ENCODE results near the gene XKR7.

The XKR7 gene

GRCh38 chr20:31945319-31945718, 22.6 kb upstream of the XKR7 start:
- DNase-seq (ENCODE audit: low spot score): no peak

DNA sequence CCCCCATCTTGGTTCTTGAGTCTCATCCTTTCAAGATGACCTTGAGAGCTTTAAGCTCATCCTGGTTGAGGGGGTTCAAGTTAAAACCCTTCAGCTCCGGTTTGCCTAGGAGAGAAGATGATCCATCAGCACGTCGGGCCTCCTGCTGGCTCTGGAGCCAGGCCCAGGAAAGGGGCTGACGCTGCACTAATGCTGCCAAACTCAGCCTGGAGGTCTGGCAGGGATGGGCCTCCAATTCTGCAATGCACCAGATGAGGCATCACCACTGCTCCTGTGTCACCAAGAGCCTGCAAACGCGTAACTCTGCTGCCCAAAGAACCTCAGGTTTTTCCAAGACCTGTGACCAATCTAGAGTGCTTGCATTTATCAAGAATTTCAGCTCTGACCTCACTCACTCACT, 22.2 kb upstream of the XKR7 start:
- DNase-seq (ENCODE audit: low spot score): no peak

GRCh38 chr20:31948008-31948407, 19.9 kb upstream of the XKR7 start:
- no peak for DNase-seq (ENCODE audit: low spot score)

DNA sequence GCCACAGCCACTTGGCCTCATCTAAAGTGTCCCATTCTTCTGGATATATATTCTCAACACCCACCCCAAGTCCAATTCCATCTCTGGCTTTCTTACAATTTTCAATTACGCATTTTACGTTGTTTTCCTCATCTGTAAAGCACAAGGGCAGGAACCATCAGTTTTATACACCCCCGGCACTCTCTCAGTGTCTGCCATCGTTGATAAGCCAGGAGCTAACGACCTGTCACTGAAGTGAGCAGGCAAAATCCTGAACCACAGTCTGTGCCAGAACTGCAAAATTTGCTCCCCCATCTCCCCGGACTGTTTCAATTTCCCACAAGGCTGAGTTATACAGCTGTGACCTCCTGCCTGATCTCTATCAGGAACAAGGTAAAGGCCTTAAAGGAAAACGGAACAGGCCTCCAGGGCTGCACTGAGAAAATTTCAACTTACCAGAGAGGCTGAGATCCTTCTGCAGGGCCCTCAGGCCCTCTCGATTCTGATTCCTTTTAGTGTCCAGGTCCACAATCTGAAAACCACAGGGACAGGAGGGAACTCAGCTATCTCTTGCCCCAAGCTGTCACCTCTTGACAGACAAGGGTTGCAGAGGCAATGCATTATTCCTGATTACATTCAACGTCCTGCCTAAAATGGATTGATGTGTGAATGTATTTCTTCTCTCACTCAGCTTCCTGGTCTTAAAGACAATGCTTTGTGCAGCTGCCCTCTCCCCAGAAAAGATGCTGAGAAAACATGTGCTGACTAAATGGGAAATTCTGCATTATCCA, 17.9 kb upstream of the XKR7 start:
- DNase-seq (ENCODE audit: low spot score): peak; percentile 54

DNA sequence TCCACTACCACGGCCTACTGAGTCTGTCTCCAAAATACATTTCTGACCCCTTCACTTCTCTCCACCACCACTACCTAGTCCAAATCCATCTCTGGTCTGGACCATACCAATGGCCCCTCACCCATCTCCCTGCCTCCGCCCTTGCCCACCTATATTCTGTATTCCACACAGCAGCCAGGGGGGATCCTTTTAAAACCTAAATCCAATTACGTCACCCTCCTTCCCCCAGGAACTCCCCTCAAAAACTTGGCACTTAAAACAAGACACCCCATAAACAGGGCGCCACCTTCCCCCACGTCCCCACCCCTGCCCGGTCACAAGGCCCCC, 16.8 kb upstream of the XKR7 start:
- DNase-seq (ENCODE audit: low spot score): no peak

DNA sequence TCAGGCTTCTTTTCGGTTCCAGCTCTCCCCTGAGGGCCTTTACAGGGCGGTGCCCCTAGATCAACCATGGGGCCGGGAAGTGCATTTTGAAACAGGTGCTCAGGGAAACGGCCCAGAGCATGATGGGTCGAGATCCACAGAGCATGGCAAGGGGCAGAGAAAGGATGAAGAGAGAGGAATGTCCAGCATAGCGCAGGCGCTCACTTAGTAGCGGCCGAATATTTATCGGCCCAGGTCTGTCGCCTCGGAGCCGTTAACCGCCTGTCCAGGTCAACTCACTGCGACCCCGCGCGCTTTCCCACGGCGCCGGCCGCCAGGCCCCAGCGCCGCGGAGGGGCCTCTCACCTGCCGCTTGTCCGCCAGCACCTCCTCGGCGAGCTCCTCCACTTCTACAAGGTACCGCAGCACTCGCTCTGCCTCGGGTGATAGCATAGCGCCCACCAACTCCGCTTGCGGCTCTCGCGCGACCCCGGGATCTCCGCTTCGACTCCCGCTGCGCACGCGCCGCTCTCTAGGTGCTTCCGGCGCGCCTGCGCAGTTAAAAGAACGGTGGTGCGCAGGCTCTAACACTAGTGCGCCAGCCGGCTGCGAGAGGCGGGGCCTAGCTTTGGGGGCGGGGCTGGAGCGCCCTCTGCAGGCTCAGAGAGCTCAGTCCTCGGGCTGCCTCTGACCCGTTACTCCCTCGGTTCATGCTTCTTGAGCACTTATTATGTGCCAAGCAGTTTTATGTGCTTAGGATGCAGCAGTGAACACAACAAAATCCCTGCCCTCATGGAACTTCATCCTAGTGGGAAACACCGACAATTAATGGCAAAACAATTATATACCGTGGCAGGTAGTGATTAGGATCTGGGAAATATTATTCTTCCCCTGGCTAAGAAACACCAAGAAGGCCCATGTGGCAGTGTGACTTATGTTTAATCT, 16.2 kb upstream of the XKR7 start, which contains the start of gene PDRG1:
TSS of gene PDRG1 (minus strand) at position 517 of the 924 bp plus-strand sequence. CDS start at position 432, 85 bp downstream.
- peak; percentile 96 for DNase-seq (ENCODE audit: low spot score)

DNA sequence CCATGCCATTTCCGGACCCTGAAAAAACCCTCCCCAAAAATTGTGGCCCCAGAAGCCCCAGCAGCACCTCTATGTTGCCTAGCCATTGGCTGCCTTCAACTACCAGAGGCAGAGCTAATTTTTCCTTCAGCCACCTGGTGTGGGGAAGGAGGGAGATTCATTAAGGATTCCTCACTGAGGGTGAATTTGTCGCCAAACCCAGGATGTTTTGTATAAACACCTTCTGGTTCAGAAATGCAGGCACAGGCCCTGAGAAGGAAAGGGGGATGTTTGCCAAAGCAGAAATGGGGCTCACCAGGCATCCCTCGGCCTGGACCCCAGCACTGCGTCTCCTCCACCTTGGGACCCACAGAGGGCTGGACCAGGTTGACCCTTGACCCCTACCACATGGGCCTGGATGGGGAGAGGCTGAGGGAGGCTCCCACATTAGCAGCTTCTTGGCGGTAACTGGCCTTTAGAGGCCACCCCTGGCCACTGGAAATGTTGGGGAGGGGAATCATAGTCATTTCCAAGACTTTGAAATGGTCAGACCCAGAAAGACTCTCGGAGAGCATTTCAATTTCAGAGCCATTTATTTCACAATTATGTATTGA, 14.3 kb upstream of the XKR7 start:
- no peak for DNase-seq (ENCODE audit: low spot score)

DNA sequence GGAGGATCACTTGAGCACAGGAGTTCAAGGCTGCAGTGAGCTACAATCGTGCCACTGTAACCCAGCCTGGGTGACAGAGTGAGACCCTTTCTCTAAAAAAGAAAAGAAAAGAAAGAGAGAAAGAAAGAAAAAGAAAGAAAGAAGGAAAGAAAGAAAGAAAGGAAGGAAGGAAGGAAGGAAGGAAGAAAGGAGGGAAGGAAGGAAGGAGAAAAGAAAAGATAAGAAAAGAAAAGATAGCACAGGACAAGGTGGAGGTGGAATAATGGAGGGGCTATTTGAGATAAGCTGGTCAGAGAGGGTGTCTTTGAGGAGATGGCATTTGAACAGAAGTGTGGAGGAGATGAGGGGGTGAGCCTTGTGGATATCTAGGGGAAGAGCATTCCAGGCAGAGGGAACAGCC, 13.5 kb upstream of the XKR7 start:
- no peak for DNase-seq (ENCODE audit: low spot score)

GRCh38 chr20:31956556-31957526, 11.1 kb upstream of the XKR7 start:
- no peak for DNase-seq (ENCODE audit: low spot score)

GRCh38 chr20:31962761-31963160, 5.2 kb upstream of the XKR7 start:
- no peak for DNase-seq (ENCODE audit: low spot score)

- no peak for DNase-seq (ENCODE audit: low spot score)
Observed at GRCh38 chr20:31963889-31964288, 4.1 kb upstream of the XKR7 start.

DNA sequence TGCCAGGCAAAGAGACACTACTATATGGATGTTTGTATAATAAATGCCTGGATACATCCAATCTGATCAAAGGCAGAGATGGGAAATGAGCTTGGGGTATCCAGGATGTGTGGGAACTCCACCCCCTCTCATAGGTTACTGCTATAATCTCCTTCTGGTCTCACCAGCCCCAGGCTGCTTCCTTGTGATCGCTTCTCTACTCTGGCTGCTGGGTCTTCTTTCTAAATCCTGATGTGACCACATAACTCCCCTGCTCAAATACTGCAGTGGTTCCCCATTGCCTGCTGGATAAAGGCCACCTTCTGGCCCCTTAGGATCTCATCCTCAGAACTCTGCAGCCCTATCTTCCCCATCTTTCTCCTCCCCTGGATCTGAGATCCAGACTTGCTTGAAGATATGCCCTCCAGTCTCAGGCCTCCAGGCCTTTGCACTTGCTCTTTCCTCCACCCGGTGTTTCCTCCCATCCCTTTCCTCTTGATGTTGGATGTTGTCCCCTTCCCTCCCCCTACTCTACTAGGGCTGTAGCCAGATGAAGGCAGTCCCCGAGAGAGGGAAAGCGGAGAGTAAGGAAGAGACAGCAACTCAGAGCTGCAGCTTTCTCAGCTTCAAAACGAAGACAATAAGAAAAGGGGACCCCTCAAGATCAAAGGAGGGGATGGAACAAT, 828 bp upstream of the XKR7 start:
- no peak for DNase-seq (ENCODE audit: low spot score)

DNA sequence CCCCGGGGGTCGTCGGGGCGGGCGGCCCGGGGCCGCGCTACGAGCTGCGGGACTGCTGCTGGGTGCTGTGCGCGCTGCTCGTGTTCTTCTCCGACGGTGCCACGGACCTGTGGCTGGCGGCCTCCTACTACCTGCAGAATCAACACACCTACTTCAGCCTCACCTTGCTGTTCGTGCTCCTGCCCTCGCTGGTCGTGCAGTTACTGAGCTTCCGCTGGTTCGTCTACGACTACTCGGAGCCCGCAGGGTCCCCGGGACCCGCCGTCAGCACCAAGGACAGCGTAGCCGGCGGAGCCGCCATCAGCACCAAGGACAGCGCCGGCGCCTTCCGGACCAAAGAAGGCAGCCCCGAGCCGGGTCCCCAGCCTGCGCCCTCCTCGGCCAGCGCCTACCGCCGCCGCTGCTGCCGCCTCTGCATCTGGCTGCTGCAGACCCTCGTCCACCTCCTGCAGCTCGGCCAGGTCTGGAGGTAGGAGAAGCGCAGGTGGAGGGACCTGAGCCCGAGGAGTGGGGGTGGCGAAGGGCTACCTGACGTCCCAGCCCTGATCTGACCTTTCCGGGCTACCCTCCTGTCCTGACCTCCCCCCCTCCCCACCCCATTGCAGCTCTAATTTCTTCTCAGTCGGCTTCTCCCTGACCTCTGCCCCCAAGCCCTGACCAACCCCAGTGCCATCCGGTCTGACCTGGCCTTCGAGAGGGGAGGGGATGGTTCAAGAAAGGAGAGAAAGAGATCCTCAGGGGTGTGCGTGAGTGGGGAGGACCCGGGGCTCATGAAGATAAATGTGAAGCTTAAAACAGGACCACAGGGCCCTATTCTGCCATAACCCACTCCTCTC, 558 bp downstream of the XKR7 start:
- DNase-seq (ENCODE audit: low spot score): peak; percentile 45

DNA sequence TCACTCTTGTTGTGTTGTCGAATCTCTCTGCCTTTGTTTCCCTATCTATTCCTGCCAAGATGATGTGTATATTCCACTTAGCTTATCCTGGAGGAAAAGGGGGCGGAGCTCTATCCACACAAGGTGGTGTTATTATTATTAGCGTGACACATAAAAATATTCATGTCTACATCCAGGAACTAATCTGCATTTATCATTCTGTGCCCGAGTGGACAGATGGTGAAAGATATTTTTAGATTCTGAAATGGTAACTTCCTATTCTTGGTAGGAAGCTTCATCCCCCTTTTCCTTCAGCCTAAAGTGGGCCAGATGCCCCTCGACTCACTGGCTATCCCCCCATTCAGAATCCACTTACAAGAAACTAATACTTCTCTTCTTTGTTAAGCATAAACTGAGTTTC, 2.0 kb downstream of the XKR7 start:
- no peak for DNase-seq (ENCODE audit: low spot score)

- DNase-seq (ENCODE audit: low spot score): no peak
Observed at GRCh38 chr20:31972471-31973021, 4.6 kb downstream of the XKR7 start.

DNA sequence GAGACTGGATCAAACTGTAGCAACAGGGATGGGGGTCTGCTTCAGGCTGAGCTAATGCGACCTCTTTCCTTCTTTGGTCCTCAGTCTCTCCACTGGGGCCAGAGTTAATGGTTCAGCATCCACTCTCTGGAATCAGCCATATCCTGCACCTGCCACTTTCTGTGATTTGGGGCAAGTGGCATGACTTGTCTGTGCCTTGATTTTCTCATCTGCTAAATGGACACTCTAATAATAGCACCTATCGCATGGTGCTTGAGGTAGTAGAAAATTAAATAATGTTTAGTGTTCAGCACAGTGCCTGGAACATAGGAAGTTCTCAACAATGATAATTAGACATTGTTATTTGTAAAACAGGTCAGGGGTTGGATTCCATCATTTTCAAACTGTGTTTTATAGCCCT, 6.3 kb downstream of the XKR7 start:
- no peak for DNase-seq (ENCODE audit: low spot score)

DNA sequence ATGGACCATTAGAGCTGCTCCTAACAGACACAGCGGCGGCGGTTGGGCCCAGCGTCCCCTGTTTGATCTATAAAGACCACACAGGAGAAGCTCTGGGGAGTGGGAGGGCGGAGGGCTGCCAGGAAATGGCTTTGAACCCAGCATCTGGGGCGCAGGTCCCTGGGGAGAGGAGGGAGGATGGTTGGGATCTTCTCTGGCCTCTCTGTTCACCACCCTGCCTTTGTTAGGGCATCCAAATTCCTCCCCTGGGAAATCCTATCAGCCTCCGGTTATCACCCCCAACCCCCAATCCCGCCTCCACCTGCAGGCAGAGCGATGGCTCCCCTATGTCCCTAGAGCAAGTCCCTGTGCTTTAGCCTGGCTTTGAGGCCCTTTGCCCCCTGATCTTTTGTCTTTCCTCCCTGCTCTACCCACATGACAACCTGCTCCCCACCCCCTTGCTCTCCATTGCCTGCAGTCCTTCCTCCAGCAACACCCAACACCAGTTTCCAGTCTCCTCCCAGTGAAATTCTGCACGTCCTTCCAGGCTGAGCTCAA, 7.1 kb downstream of the XKR7 start:
- no peak for DNase-seq (ENCODE audit: low spot score)

- DNase-seq (ENCODE audit: low spot score): no peak
Observed at GRCh38 chr20:31975874-31976273, 7.9 kb downstream of the XKR7 start.

DNA sequence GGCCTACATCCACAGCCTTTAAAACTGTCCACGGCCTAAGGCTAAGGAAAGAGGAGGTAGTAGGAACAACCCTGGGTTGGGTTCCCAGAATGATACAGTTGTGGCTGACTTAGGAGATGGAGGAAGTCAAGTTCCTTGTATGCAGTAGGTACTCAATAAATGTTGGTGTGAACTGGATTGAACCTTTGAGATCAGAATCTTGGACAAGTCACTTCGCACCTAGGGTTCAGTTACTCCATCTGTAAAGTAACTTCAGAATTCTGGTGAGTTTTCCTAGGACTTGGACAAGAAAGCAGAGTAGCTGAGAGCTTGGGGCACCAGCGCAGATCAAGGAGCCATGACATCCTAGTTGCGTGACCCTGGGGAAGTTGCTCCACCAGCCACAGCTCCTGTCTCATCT, 9.1 kb downstream of the XKR7 start:
- DNase-seq (ENCODE audit: low spot score): no peak
